H9 (cell line): ENCODE data around the gene ZNF366. TPM values are rescaled to one million over a fixed set of nuclear protein-coding genes. Genes with fewer than 3 reads are reported as not detected.

Source experiments
- DNase-seq: peaks from one replicate; pipeline ENCODE4 v3.0.0-alpha.2; 2017
- H2AFZ ChIP-seq: one replicate; pipeline ENCODE4 v1.6.1; 2013; ENCODE audit warnings: mild to moderate bottlenecking, low read length, control low read depth, moderate library complexity
- H2AK5ac ChIP-seq: 2 replicates; pipeline ENCODE4 v1.6.1; 2013; ENCODE audit warnings: low read length, control low read depth, mixed read lengths; ENCODE audit not compliant: insufficient read length
- H2BK120ac ChIP-seq: one replicate; pipeline ENCODE4 v1.6.1; 2013; ENCODE audit warnings: low read depth, mild to moderate bottlenecking, low read length, control low read depth, inconsistent platforms; ENCODE audit not compliant: poor library complexity, severe bottlenecking
- H2BK12ac ChIP-seq: 2 replicates; pipeline ENCODE4 v1.6.1; 2013; ENCODE audit warnings: low read length, control low read depth, mixed read lengths, low read depth; ENCODE audit not compliant: insufficient read length
- H2BK15ac ChIP-seq: 2 replicates; pipeline ENCODE4 v1.6.1; 2013; ENCODE audit warnings: low read depth, low read length, control low read depth
- H2BK20ac ChIP-seq: one replicate; pipeline ENCODE4 v1.6.1; 2013; ENCODE audit warnings: low read depth, mild to moderate bottlenecking, low read length, control low read depth, inconsistent platforms; ENCODE audit not compliant: poor library complexity, severe bottlenecking
- H2BK5ac ChIP-seq: 2 replicates; pipeline ENCODE4 v1.6.1; 2013; ENCODE audit warnings: low read length, control low read depth, mixed read lengths; ENCODE audit not compliant: insufficient read length
- H3K14ac ChIP-seq: 2 replicates; pipeline ENCODE4 v1.6.1; 2013; ENCODE audit warnings: low read length, control low read depth; ENCODE audit not compliant: insufficient read depth
- H3K18ac ChIP-seq: 2 replicates; pipeline ENCODE4 v1.6.1; 2013; ENCODE audit warnings: low read depth, mild to moderate bottlenecking, mixed read lengths, low read length, control low read depth; ENCODE audit not compliant: insufficient read length
- H3K23ac ChIP-seq: 2 replicates; pipeline ENCODE4 v1.6.1; 2013; ENCODE audit warnings: low read length, control low read depth, mixed read lengths, low read depth; ENCODE audit not compliant: insufficient read length
- H3K23me2 ChIP-seq: 2 replicates; pipeline ENCODE4 v1.6.1; 2013; ENCODE audit warnings: low read depth, mild to moderate bottlenecking, mixed read lengths, low read length, control low read depth; ENCODE audit not compliant: insufficient read length, poor library complexity, severe bottlenecking
- H3K27ac ChIP-seq: 2 replicates; pipeline ENCODE4 v1.5.1; 2013; ENCODE audit warnings: low read length, control low read depth, mixed read lengths, low read depth; ENCODE audit not compliant: insufficient read length
- H3K27me3 ChIP-seq: 2 replicates; pipeline ENCODE4 v1.6.1; 2013; ENCODE audit warnings: low read length, control low read depth, inconsistent platforms; ENCODE audit not compliant: insufficient read depth
- H3K4ac ChIP-seq: 2 replicates; pipeline ENCODE4 v1.6.1; 2013; ENCODE audit warnings: low read depth, mild to moderate bottlenecking, control low read depth, inconsistent platforms, low read length, moderate library complexity
- H3K4me1 ChIP-seq: 2 replicates; pipeline ENCODE4 v1.6.1; 2013; ENCODE audit warnings: low read length, control low read depth, inconsistent platforms; ENCODE audit not compliant: insufficient read depth
- H3K4me2 ChIP-seq: 2 replicates; pipeline ENCODE4 v1.6.1; 2013; ENCODE audit warnings: low read length, control low read depth, mixed read lengths; ENCODE audit not compliant: insufficient read length, insufficient read depth
- H3K56ac ChIP-seq: 2 replicates; pipeline ENCODE4 v1.6.1; 2013; ENCODE audit warnings: low read depth, mild to moderate bottlenecking, mixed read lengths, low read length, control low read depth; ENCODE audit not compliant: insufficient read length
- H3K79me1 ChIP-seq: 2 replicates; pipeline ENCODE4 v1.6.1; 2013; ENCODE audit warnings: low read depth, mild to moderate bottlenecking, moderate library complexity, low read length, control low read depth, inconsistent platforms; ENCODE audit not compliant: insufficient read depth, poor library complexity, severe bottlenecking
- H3K79me2 ChIP-seq: 2 replicates; pipeline ENCODE4 v1.6.1; 2013; ENCODE audit warnings: low read length, control low read depth, inconsistent platforms; ENCODE audit not compliant: insufficient read depth
- H3K9ac ChIP-seq: 2 replicates; pipeline ENCODE4 v1.6.1; 2013; ENCODE audit warnings: low read length, control low read depth, mixed read lengths; ENCODE audit not compliant: insufficient read length; ENCODE audit errors: extremely low read depth
- H3K9me3 ChIP-seq: one replicate; pipeline ENCODE4 v1.6.1; 2013; ENCODE audit warnings: low read depth, low read length, inconsistent platforms; ENCODE audit not compliant: control insufficient read depth
- H3T11ph ChIP-seq: one replicate; pipeline ENCODE4 v1.6.1; 2013; ENCODE audit warnings: mild to moderate bottlenecking, low read length, control low read depth, inconsistent platforms
- H4K20me1 ChIP-seq: one replicate; pipeline ENCODE4 v1.6.1; 2013; ENCODE audit not compliant: control insufficient read depth, insufficient read length, insufficient read depth
- H4K5ac ChIP-seq: 2 replicates; pipeline ENCODE4 v1.6.1; 2013; ENCODE audit warnings: low read depth, mild to moderate bottlenecking, mixed read lengths, low read length, control low read depth; ENCODE audit not compliant: insufficient read length
- H4K8ac ChIP-seq: replicated peaks from 2 replicates; pipeline ENCODE4 v1.6.1; 2013; ENCODE audit warnings: low read length, control low read depth, mixed read lengths, low read depth; ENCODE audit not compliant: insufficient read length
- H4K91ac ChIP-seq: 2 replicates; pipeline ENCODE4 v1.6.1; 2013; ENCODE audit warnings: low read depth, mild to moderate bottlenecking, moderate library complexity, mixed read lengths, low read length, control low read depth; ENCODE audit not compliant: insufficient read length
- H3K27ac Mint-ChIP-seq, 3 experiments: 2 replicates in 2 of 3; 3 replicates in 1 of 3; pipeline ENCODE4 v1.8.0; 2020 to 2021; ENCODE audit warnings: mixed read lengths in 3 of 3, mild to moderate bottlenecking in 1 of 3, moderate library complexity in 1 of 3
- H3K27me3 Mint-ChIP-seq: 2 replicates; pipeline ENCODE4 v1.8.0; 2021; ENCODE audit warnings: low read depth, mild to moderate bottlenecking, moderate library complexity, mixed read lengths
- H3K36me3 Mint-ChIP-seq, 3 experiments: 2 replicates in 2 of 3; 3 replicates in 1 of 3; pipeline ENCODE4 v1.8.0; 2020 to 2021; ENCODE audit warnings: low read depth in 3 of 3, mixed read lengths in 3 of 3; ENCODE audit not compliant: insufficient read depth in 1 of 3
- H3K4me1 Mint-ChIP-seq, 2 experiments: 2 replicates each; pipeline ENCODE4 v1.8.0; 2020; ENCODE audit warnings: mixed read lengths in 2 of 2
- H3K4me3 Mint-ChIP-seq, 2 experiments: 2 replicates in 1 of 2; 3 replicates in 1 of 2; pipeline ENCODE4 v1.8.0; 2020 to 2021; ENCODE audit warnings: mild to moderate bottlenecking in 2 of 2, mixed read lengths in 2 of 2, moderate library complexity in 1 of 2
- H3K9me3 Mint-ChIP-seq, 2 experiments: 2 replicates in 1 of 2; 3 replicates in 1 of 2; pipeline ENCODE4 v1.8.0; 2020; ENCODE audit warnings: mild to moderate bottlenecking in 2 of 2, mixed read lengths in 2 of 2, moderate library complexity in 1 of 2
- CTCF ChIP-seq: fragments of 200-600 bp; sonication (generic); conservative IDR thresholded peaks from 3 replicates; pipeline ENCODE4 v1.8.0; 2021; ENCODE audit warnings: antibody characterized with exemption, mild to moderate bottlenecking
- WGBS: extraction: QIAGEN DNeasy Blood & Tissue Kit; methylation state at CpG from one replicate; pipeline ENCODE4 v1.1.7; 2013; ENCODE audit warnings: missing lambda C conversion rate, low lambda C conversion rate, mixed read lengths; ENCODE audit not compliant: insufficient read length; ENCODE audit errors: extremely low coverage; 5-methylcytosine and 5-hydroxymethylcytosine counted together
- total RNA-seq: library from RNA; stranded (reverse); gene quantifications from 2 replicates; pipeline ENCODE4 v1.2.1, GENCODE V29; 2021

ZNF366 gene
- total RNA-seq, 1 experiment from 2014 or later, result not detected

- Mint-ChIP-seq H3K9me3 (no peaks in the 10 kb centered on the region), H3K4me3 (no peak overlapping the region), H3K27ac (peak overlapping the region in 1 of 3 experiments; percentile 51; a peak in 1 of 7 replicates), H3K4me1 (peaks cover 38 to 46% of the 10 kb centered on the region in 2 experiments), H3K36me3 (no peaks in the 10 kb centered on the region), H3K27me3 (no peaks in the 10 kb centered on the region; the same call in 1 of the 2 replicates)
- Histone ChIP-seq H4K8ac (no peak overlapping the region), H3K27me3 (no peaks in the 10 kb centered on the region), H3K14ac (no peak overlapping the region), H4K20me1 (no peaks in the 10 kb centered on the region), H2BK120ac (no peak overlapping the region), H3T11ph (no peak overlapping the region), H3K4me2 (no peak overlapping the region), H2BK5ac (no peak overlapping the region), H4K5ac (no peak overlapping the region), H3K79me1 (no peaks in the 10 kb centered on the region), H3K18ac (no peak overlapping the region), H4K91ac (no peak overlapping the region), H2AFZ (no peak overlapping the region), H3K9me3 (no peaks in the 10 kb centered on the region), H3K4me1 (no peaks in the 10 kb centered on the region; the same call in 1 of the 2 replicates), H3K23me2 (no peaks in the 10 kb centered on the region), H3K4ac (no peak overlapping the region), H2BK12ac (no peak overlapping the region), H3K56ac (no peak overlapping the region), H2BK20ac (no peak overlapping the region), H3K79me2 (no peaks in the 10 kb centered on the region), H3K9ac (no peak overlapping the region), H2BK15ac (no peak overlapping the region), H3K27ac (no peak overlapping the region), H2AK5ac (no peak overlapping the region), H3K23ac (no peak overlapping the region)
- DNase-seq, result no peak
- WGBS, result no CpG with 5 or more reads among the region's 3 CpGs
- no peak for TF ChIP-seq CTCF
These were observed 5.7 kb downstream of the ZNF366 start for GRCh38 chr5:72501488-72501887.
